Measurements from ENCODE around the gene UBAP1.

DNA sequence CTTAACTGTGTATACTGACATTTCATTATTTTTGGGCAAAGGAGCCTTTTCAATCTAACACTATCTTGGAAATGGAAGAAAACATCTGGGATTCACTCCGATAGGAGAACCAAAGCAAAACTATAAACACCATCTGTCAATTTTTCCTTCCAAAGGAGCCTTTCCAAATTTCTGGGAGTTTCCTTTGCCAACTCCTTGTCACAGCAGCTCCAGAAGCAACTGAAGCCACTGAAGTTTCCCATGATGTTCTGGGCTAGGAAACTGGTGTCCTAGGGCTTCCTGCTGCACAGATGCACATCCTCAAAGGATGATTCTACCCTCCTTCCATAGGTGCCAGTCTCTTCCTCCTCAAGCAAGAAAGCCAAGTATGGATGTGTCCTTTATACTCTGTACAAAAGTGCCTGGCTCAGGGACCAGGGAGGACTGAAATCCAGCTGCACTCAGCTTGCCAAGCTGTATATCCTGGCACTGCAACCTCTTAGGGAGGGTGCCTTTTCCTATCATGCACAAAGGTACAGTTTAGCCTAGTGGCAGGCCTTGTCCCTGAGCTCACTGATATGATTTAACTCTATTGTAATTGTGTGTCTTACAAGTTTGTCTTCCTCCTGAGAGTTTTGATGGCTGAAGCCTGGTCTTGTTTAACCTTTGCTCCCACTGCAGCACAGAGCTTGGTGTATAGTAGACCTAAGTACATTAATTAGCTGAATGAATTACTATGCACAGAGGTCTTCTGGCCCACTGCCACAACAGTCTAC, 8.4 kb upstream of the UBAP1 start:
- TF ChIP-seq HDGF (IDR thresholded peaks at IDR 0.05; ENCODE audit: borderline replicate concordance) (no peak), NFRKB (IDR thresholded peaks at IDR 0.05) (no peak), FOXK2 (IDR thresholded peaks at IDR 0.05) (no peak), BHLHE40 (IDR thresholded peaks at IDR 0.05; ENCODE audit: borderline replicate concordance) (no peak), ARNT (IDR thresholded peaks at IDR 0.05) (no peak), SP1 (IDR thresholded peaks at IDR 0.05) (no peak), TARDBP (IDR thresholded peaks at IDR 0.05) (no peak), SUZ12 (IDR thresholded peaks at IDR 0.05) (no peak), FOXA1 (IDR thresholded peaks at IDR 0.05) (no peak), CTBP1 (IDR thresholded peaks at IDR 0.05; ENCODE audit: borderline replicate concordance) (no peak), PKNOX1 (IDR thresholded peaks at IDR 0.05) (no peak)

All from HEK293T (cell line).